HepG2 (cell line): ENCODE measurements around the gene DKKL1. TPM values are rescaled to one million over a fixed set of nuclear protein-coding genes. Genes with fewer than 3 reads are reported as not detected.
A peak's percentile ranks its signal among the peaks of the same experiment; 100 is the strongest.

Experiments used
- CBX2 ChIP-seq, 2 experiments: fragments of 200-600 bp in 1 of 2; sonication (generic); formaldehyde crosslinking in 1 of 2; IDR thresholded peaks; 2 replicates each; pipeline versions ENCODE4 v1.7.0 to v1.8.1; 2018 to 2022; ENCODE audit warnings: low read depth in 2 of 2, low read length in 1 of 2, mild to moderate bottlenecking in 1 of 2, missing genetic modification reagents in 1 of 2
- CENPT ChIP-seq: sonication (generic); formaldehyde crosslinking; IDR thresholded peaks from 2 replicates; pipeline ENCODE4 v1.8.0; 2022; ENCODE audit warnings: low read depth, mild to moderate bottlenecking, moderate library complexity, missing genetic modification reagents
- EEA1 ChIP-seq: sonication (generic); formaldehyde crosslinking; IDR thresholded peaks from 2 replicates; pipeline ENCODE4 v1.5.1; 2020; ENCODE audit warnings: mild to moderate bottlenecking, missing genetic modification reagents, borderline replicate concordance
- HOXA3 ChIP-seq: sonication (generic); formaldehyde crosslinking; IDR thresholded peaks from 2 replicates; pipeline ENCODE4 v1.5.0; 2020; ENCODE audit warnings: missing genetic modification reagents
- KAT7 ChIP-seq: IDR thresholded peaks from 2 replicates; pipeline ENCODE4 v1.6.1; 2018; ENCODE audit warnings: borderline replicate concordance, missing compliant biosample characterization
- MIER3 ChIP-seq: IDR thresholded peaks from 2 replicates; pipeline ENCODE4 v1.6.1; 2016; ENCODE audit warnings: missing compliant biosample characterization, borderline replicate concordance
- PCBP1 ChIP-seq: fragments of 200-400 bp; formaldehyde crosslinking; IDR thresholded peaks from 2 replicates; pipeline ENCODE4 v1.6.1; 2017; ENCODE audit warnings: mild to moderate bottlenecking, low read depth, low read length, borderline replicate concordance
- RCOR2 ChIP-seq: IDR thresholded peaks from 2 replicates; pipeline ENCODE4 v1.6.1; 2016; ENCODE audit warnings: missing biosample characterization, missing genetic modification reagents
- SALL1 ChIP-seq: sonication (generic); formaldehyde crosslinking; IDR thresholded peaks from 2 replicates; pipeline ENCODE4 v1.8.0; 2022; ENCODE audit warnings: mild to moderate bottlenecking, missing genetic modification reagents
- TARDBP ChIP-seq: sonication (generic); formaldehyde crosslinking; IDR thresholded peaks from 2 replicates; pipeline ENCODE4 v1.8.0; 2022; ENCODE audit warnings: mild to moderate bottlenecking, missing genetic modification reagents
- THYN1 ChIP-seq: sonication (generic); formaldehyde crosslinking; IDR thresholded peaks from 2 replicates; pipeline ENCODE4 v1.8.1; 2023; ENCODE audit warnings: low read depth, mild to moderate bottlenecking, moderate library complexity, missing genetic modification reagents, borderline replicate concordance
- ZBTB38 ChIP-seq: sonication (generic); formaldehyde crosslinking; IDR thresholded peaks from 2 replicates; pipeline ENCODE4 v1.5.1; 2020; ENCODE audit warnings: mild to moderate bottlenecking, missing genetic modification reagents
- ZFP41 ChIP-seq: sonication (generic); formaldehyde crosslinking; IDR thresholded peaks from 2 replicates; pipeline ENCODE4 v1.4.0; 2020; ENCODE audit warnings: mild to moderate bottlenecking, missing genetic modification reagents, borderline replicate concordance
- ZNF343 ChIP-seq: sonication (generic); formaldehyde crosslinking; IDR thresholded peaks from 2 replicates; pipeline ENCODE4 v1.4.0; 2020; ENCODE audit warnings: mild to moderate bottlenecking, missing genetic modification reagents
- ZNF496 ChIP-seq: sonication (generic); formaldehyde crosslinking; IDR thresholded peaks from 2 replicates; pipeline ENCODE4 v1.8.1; 2023; ENCODE audit warnings: mild to moderate bottlenecking, moderate library complexity, missing genetic modification reagents; ENCODE audit not compliant: insufficient replicate concordance
- ZNF720 ChIP-seq: sonication (generic); formaldehyde crosslinking; IDR thresholded peaks from 2 replicates; pipeline ENCODE4 v1.4.0; 2020; ENCODE audit warnings: missing genetic modification reagents
- ZSCAN20 ChIP-seq: sonication (generic); formaldehyde crosslinking; IDR thresholded peaks from 2 replicates; pipeline ENCODE4 v1.4.0; 2020; ENCODE audit warnings: missing genetic modification reagents, mild to moderate bottlenecking, borderline replicate concordance
- ZSCAN31 ChIP-seq: sonication (generic); formaldehyde crosslinking; IDR thresholded peaks from 2 replicates; pipeline ENCODE4 v1.5.0; 2020; ENCODE audit warnings: low read depth, mild to moderate bottlenecking, missing genetic modification reagents
- polyA plus RNA-seq, 8 experiments: library from polyadenylated mRNA; depleted of rRNA in 3 of 8; stranded (reverse) in 7 of 8; unstranded in 1 of 8; fragments of >200 nt; fragmentation: Illumina TruSeq in 4 of 8; extraction: Trizol in 4 of 8; gene quantifications; 2 replicates each; pipeline versions ENCODE4 v1.2.1 to v1.2.3, GENCODE V29; 2011 to 2016; ENCODE audit warnings: low read depth in 4 of 8, missing spikeins in 1 of 8, mixed read lengths in 1 of 8; ENCODE audit not compliant: insufficient read depth in 1 of 8
- total RNA-seq, 5 experiments: library from RNA; depleted of rRNA; stranded (reverse); fragments of >200 nt; fragmentation: Illumina TruSeq; extraction: Trizol; gene quantifications; 2 replicates each; pipeline ENCODE4 v1.2.3, GENCODE V29; 2016; ENCODE audit warnings: low read depth in 1 of 5
- TF ChIP-seq, protein P1 (sequence below): sonication (generic); formaldehyde crosslinking; IDR thresholded peaks from 2 replicates; pipeline ENCODE4 v1.8.1; 2023; ENCODE audit warnings: mild to moderate bottlenecking, missing genetic modification reagents
- TF ChIP-seq, protein P2 (sequence below): sonication (generic); formaldehyde crosslinking; IDR thresholded peaks from 2 replicates; pipeline ENCODE4 v1.5.1; 2020; ENCODE audit warnings: mild to moderate bottlenecking, missing genetic modification reagents, borderline replicate concordance
- TF ChIP-seq, protein P3 (sequence below): sonication (generic); formaldehyde crosslinking; IDR thresholded peaks from 2 replicates; pipeline ENCODE4 v1.8.1; 2023; ENCODE audit warnings: mild to moderate bottlenecking, missing genetic modification reagents
- TF ChIP-seq, protein P4 (sequence below): sonication (generic); formaldehyde crosslinking; IDR thresholded peaks from 2 replicates; pipeline ENCODE4 v1.4.0; 2020; ENCODE audit warnings: missing genetic modification reagents
- TF ChIP-seq, protein P5 (sequence below): sonication (generic); formaldehyde crosslinking; IDR thresholded peaks from 2 replicates; pipeline ENCODE4 v1.4.0; 2020; ENCODE audit warnings: missing genetic modification reagents, borderline replicate concordance

The DKKL1 gene
- total and polyA plus RNA-seq, 2 of the 13 experiments (the other 11 are each of a cell fraction or from before 2014, with no cell fraction given), result 0.30 to 0.31 TPM

DNA sequence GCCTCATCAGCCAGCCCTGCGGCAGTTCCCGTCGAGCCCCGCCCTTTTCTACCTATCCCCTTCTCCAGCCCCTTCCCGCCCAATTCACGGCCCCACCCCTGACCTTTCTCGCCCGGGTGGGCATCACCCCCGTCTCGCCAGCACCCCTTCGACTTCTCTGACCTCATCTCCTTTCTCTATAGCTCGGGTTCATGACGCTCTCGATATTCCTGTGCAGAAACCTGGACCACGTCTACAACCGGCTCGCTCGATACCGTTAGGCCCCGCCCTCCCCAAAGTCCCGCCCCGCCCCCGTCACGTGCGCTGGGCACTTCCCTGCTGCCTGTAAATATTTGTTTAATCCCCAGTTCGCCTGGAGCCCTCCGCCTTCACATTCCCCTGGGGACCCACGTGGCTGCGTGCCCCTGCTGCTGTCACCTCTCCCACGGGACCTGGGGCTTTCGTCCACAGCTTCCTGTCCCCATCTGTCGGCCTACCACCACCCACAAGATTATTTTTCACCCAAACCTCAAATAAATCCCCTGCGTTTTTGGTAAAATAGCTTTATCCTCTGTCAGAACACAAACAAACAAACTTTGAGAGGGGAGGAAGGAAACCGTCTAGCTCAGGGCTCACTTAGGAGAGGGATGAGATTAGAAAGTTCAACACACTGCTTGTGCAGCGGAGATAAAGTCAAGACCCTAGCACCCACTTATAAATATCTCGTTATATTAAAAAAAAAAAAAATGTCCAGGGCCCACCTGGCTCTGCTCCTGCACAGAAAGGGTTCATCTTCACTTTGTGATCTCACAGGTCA is 23.4 kb upstream of the DKKL1 start (continued):
- TF ChIP-seq CBX2 (IDR thresholded peaks at IDR 0.05; ENCODE audit: low read depth, low read length), result no peak
- TF ChIP-seq CBX2 (CRISPR knock-in tag; IDR thresholded peaks at IDR 0.05; ENCODE audit: low read depth), result no peak
- TF ChIP-seq, protein P1, sequence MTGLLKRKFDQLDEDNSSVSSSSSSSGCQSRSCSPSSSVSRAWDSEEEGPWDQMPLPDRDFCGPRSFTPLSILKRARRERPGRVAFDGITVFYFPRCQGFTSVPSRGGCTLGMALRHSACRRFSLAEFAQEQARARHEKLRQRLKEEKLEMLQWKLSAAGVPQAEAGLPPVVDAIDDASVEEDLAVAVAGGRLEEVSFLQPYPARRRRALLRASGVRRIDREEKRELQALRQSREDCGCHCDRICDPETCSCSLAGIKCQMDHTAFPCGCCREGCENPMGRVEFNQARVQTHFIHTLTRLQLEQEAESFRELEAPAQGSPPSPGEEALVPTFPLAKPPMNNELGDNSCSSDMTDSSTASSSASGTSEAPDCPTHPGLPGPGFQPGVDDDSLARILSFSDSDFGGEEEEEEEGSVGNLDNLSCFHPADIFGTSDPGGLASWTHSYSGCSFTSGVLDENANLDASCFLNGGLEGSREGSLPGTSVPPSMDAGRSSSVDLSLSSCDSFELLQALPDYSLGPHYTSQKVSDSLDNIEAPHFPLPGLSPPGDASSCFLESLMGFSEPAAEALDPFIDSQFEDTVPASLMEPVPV, result no peak
- no peak for TF ChIP-seq PCBP1
- 0 out of 2 replicates have a peak, but pooled peaks have one; percentile 6 for TF ChIP-seq ZBTB38 (CRISPR knock-in tag)
- no peak for TF ChIP-seq ZNF343 (CRISPR knock-in tag)
- TF ChIP-seq ZSCAN31 (CRISPR knock-in tag), result no peak
- TF ChIP-seq ZNF720 (CRISPR knock-in tag), result no peak
- TF ChIP-seq ZFP41 (CRISPR knock-in tag), result no peak
- TF ChIP-seq ZSCAN20, result no peak
- no peak for TF ChIP-seq RCOR2 (CRISPR knock-in tag)
- no peak for TF ChIP-seq TARDBP
- TF ChIP-seq, protein P2, sequence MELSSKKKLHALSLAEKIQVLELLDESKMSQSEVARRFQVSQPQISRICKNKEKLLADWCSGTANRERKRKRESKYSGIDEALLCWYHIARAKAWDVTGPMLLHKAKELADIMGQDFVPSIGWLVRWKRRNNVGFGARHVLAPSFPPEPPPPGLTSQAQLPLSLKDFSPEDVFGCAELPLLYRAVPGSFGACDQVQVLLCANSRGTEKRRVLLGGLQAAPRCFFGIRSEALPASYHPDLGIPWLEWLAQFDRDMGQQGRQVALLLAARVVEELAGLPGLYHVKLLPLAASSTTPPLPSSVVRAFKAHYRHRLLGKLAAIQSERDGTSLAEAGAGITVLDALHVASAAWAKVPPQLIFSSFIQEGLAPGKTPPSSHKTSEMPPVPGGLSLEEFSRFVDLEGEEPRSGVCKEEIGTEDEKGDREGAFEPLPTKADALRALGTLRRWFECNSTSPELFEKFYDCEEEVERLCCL (CRISPR knock-in tag), result no peak
- TF ChIP-seq EEA1 (CRISPR knock-in tag), result no peak
- TF ChIP-seq ZNF496 (CRISPR knock-in tag), result no peak
- peak; percentile 50; the same call in 1 of the 2 replicates for TF ChIP-seq SALL1 (CRISPR knock-in tag)
- TF ChIP-seq, protein P3, sequence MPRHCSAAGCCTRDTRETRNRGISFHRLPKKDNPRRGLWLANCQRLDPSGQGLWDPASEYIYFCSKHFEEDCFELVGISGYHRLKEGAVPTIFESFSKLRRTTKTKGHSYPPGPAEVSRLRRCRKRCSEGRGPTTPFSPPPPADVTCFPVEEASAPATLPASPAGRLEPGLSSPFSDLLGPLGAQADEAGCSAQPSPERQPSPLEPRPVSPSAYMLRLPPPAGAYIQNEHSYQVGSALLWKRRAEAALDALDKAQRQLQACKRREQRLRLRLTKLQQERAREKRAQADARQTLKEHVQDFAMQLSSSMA, result no peak
- TF ChIP-seq KAT7 (CRISPR knock-in tag), result no peak
- TF ChIP-seq MIER3 (CRISPR knock-in tag), result no peak
- TF ChIP-seq, protein P4, sequence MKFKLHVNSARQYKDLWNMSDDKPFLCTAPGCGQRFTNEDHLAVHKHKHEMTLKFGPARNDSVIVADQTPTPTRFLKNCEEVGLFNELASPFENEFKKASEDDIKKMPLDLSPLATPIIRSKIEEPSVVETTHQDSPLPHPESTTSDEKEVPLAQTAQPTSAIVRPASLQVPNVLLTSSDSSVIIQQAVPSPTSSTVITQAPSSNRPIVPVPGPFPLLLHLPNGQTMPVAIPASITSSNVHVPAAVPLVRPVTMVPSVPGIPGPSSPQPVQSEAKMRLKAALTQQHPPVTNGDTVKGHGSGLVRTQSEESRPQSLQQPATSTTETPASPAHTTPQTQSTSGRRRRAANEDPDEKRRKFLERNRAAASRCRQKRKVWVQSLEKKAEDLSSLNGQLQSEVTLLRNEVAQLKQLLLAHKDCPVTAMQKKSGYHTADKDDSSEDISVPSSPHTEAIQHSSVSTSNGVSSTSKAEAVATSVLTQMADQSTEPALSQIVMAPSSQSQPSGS, result no peak
- TF ChIP-seq, protein P5, sequence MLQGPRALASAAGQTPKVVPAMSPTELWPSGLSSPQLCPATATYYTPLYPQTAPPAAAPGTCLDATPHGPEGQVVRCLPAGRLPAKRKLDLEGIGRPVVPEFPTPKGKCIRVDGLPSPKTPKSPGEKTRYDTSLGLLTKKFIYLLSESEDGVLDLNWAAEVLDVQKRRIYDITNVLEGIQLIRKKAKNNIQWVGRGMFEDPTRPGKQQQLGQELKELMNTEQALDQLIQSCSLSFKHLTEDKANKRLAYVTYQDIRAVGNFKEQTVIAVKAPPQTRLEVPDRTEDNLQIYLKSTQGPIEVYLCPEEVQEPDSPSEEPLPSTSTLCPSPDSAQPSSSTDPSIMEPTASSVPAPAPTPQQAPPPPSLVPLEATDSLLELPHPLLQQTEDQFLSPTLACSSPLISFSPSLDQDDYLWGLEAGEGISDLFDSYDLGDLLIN (CRISPR knock-in tag), result no peak
- TF ChIP-seq CENPT (CRISPR knock-in tag), result no peak
- TF ChIP-seq THYN1, result no peak
- no peak for TF ChIP-seq HOXA3 (CRISPR knock-in tag)
